ENCODE results near the gene LILRA1. TPM values are rescaled to one million over a fixed set of nuclear protein-coding genes. Genes with fewer than 3 reads are reported as not detected.
"Not testable (repeated sequence)": the region's sequence is repeated elsewhere in the genome, so short reads cannot be mapped to it uniquely, and the experiment has no call there.

LILRA1 gene
- total RNA-seq, 1 donor from 2014 or later = not detected

GRCh38 chr19:54586397-54586796 is 7.0 kb upstream of the LILRA1 start:
- no peaks in the 10 kb centered on the region for H3K27me3 Mint-ChIP-seq
- peaks cover 74% of the 10 kb centered on the region for H3K9me3 Mint-ChIP-seq (ENCODE audit: low read depth)
- no peak overlapping the region for H3K27ac Mint-ChIP-seq
- H3K4me3 Mint-ChIP-seq (ENCODE audit: low read depth) = no peak overlapping the region
- H3K36me3 Mint-ChIP-seq (ENCODE audit: insufficient read depth) = peaks cover 3% of the 10 kb centered on the region
- DNase-seq (ENCODE audit: low spot score, unreplicated experiment) = no peak
- TF ChIP-seq CTCF (IDR thresholded peaks at IDR 0.05; ENCODE audit: unreplicated experiment) = no peak
- H3K4me1 Mint-ChIP-seq (ENCODE audit: low read depth) = no peaks in the 10 kb centered on the region

- no peak for DNase-seq (ENCODE audit: low spot score, unreplicated experiment)
- no peaks in the 10 kb centered on the region for H3K27me3 Mint-ChIP-seq
- H3K4me3 Mint-ChIP-seq (ENCODE audit: low read depth) = no peak overlapping the region
- H3K36me3 Mint-ChIP-seq (ENCODE audit: insufficient read depth) = peaks cover 3% of the 10 kb centered on the region
- no peaks in the 10 kb centered on the region for H3K4me1 Mint-ChIP-seq (ENCODE audit: low read depth)
- no peak for TF ChIP-seq CTCF (IDR thresholded peaks at IDR 0.05; ENCODE audit: unreplicated experiment)
- no peak overlapping the region for H3K27ac Mint-ChIP-seq
- peaks cover 76% of the 10 kb centered on the region for H3K9me3 Mint-ChIP-seq (ENCODE audit: low read depth)
These were observed 6.4 kb upstream of the LILRA1 start for GRCh38 chr19:54587026-54587425.

GRCh38 chr19:54593931-54594626 is 647 bp downstream of the LILRA1 start:
- H3K36me3 Mint-ChIP-seq (ENCODE audit: insufficient read depth); H3K4me1 Mint-ChIP-seq (ENCODE audit: low read depth); H3K27me3 Mint-ChIP-seq: not testable (repeated sequence)

GRCh38 chr19:54594737-54595136 is 1.3 kb downstream of the LILRA1 start:
- Mint-ChIP-seq H3K4me1 (ENCODE audit: low read depth) (no peaks in the 10 kb centered on the region), H3K9me3 (ENCODE audit: low read depth) (peaks cover 38% of the 10 kb centered on the region), H3K4me3 (ENCODE audit: low read depth) (no peak overlapping the region), H3K27ac (no peak overlapping the region), H3K27me3 (no peaks in the 10 kb centered on the region), H3K36me3 (ENCODE audit: insufficient read depth) (no peaks in the 10 kb centered on the region)
- TF ChIP-seq CTCF (IDR thresholded peaks at IDR 0.05; ENCODE audit: unreplicated experiment) = no peak
- DNase-seq (ENCODE audit: low spot score, unreplicated experiment) = no peak

More at GRCh38 chr19:54593931-54594626, 647 bp downstream of the LILRA1 start:
- not testable (repeated sequence) for H3K4me3 Mint-ChIP-seq (ENCODE audit: low read depth); H3K27ac Mint-ChIP-seq; DNase-seq (ENCODE audit: low spot score, unreplicated experiment)
- H3K9me3 Mint-ChIP-seq (ENCODE audit: low read depth) = peaks cover 44% of the 10 kb centered on the region

- not testable (repeated sequence) for H3K27me3 Mint-ChIP-seq; DNase-seq (ENCODE audit: low spot score, unreplicated experiment); H3K4me3 Mint-ChIP-seq (ENCODE audit: low read depth); H3K27ac Mint-ChIP-seq; H3K4me1 Mint-ChIP-seq (ENCODE audit: low read depth); H3K36me3 Mint-ChIP-seq (ENCODE audit: insufficient read depth)
- peaks cover 36% of the 10 kb centered on the region for H3K9me3 Mint-ChIP-seq (ENCODE audit: low read depth)
These were observed 2.4 kb downstream of the LILRA1 start for GRCh38 chr19:54595680-54596436.

- H3K9me3 Mint-ChIP-seq (ENCODE audit: low read depth) = peaks cover 51% of the 10 kb centered on the region
- H3K4me3 Mint-ChIP-seq (ENCODE audit: low read depth) = no peak overlapping the region
- no peak overlapping the region for H3K27ac Mint-ChIP-seq
- no peak for DNase-seq (ENCODE audit: low spot score, unreplicated experiment)
- H3K27me3 Mint-ChIP-seq = no peaks in the 10 kb centered on the region
- no peaks in the 10 kb centered on the region for H3K4me1 Mint-ChIP-seq (ENCODE audit: low read depth)
- H3K36me3 Mint-ChIP-seq (ENCODE audit: insufficient read depth) = no peaks in the 10 kb centered on the region
- no peak for TF ChIP-seq CTCF (IDR thresholded peaks at IDR 0.05; ENCODE audit: unreplicated experiment)
These were observed 6.8 kb downstream of the LILRA1 start for GRCh38 chr19:54600212-54600611.

Measured in progenitor cell of endocrine pancreas (in vitro differentiated cells).